ENCODE data around the gene CLIP3. TPM values are rescaled to one million over a fixed set of nuclear protein-coding genes. Genes with fewer than 3 reads are reported as not detected.

The CLIP3 gene
- total and polyA plus RNA-seq, 9 of the 15 experiments (the other 6 are each of a cell fraction or from before 2014, with no cell fraction given): 0.01 to 0.50 (median 0.15) TPM; not detected in 1

- in situ Hi-C loops (cut with MboI) (no loop called here), intact Hi-C loops (cut with micrococcal nuclease) (no loop called here)
- no peak for TF ChIP-seq RBM39 (optimal IDR thresholded peaks at IDR 0.05; ENCODE audit: low read depth, low read length)
- TF ChIP-seq NR2C2 (CRISPR knock-in tag; IDR thresholded peaks at IDR 0.05): no peak
- TF ChIP-seq NR2C2 (tag; IDR thresholded peaks at IDR 0.05): peak; percentile 46
- peak; percentile 87 for TF ChIP-seq NR2C1 (IDR thresholded peaks at IDR 0.05)
- TF ChIP-seq NR2C1 (tag; IDR thresholded peaks at IDR 0.05): peak; percentile 85
- peaks cover 52% of the 10 kb centered on the region; the same call in 2 of the 3 replicates for H3K36me3 ChIP-seq (ENCODE audit: control insufficient read depth, insufficient read depth, low read length)
- DNase-seq (ENCODE audit: extremely low read depth in 1 of 4, low spot score in 3 of 4): peak in 2 of 4 experiments; percentile 16 to 31
- H3K4me2 ChIP-seq (ENCODE audit: insufficient read depth, low read length): no peak overlapping the region
- no peaks in the 10 kb centered on the region for H4K20me1 ChIP-seq (replicated peaks; ENCODE audit: control insufficient read depth, insufficient read depth, low read length)
- no peak overlapping the region for H3K4me3 ChIP-seq
- no peak overlapping the region for H2AFZ ChIP-seq (ENCODE audit: low read depth, low read length)
- no peaks in the 10 kb centered on the region for H3K9me3 ChIP-seq (replicated peaks; ENCODE audit: control insufficient read depth, insufficient read depth, low read depth, low read length)
- H3K4me1 ChIP-seq (replicated peaks in 1 of 2; ENCODE audit: control insufficient read depth in 2 of 2, insufficient read depth in 2 of 2, low read length in 2 of 2): peaks cover 0 to 7% of the 10 kb centered on the region in 2 experiments; a peak in 1 of 5 replicates
- no TSS peak for BruUV-seq (replicated peaks)
- 10% methylated on average over 1 of the region's 1 CpG for WGBS (ENCODE audit: insufficient coverage, low coverage, missing lambda C conversion rate)
- H3K79me2 ChIP-seq (ENCODE audit: control insufficient read depth, insufficient read depth, low read length): no peaks in the 10 kb centered on the region
- H3K27ac ChIP-seq (ENCODE audit: extremely low read depth, low read depth, low read length): no peak overlapping the region
- ChIA-PET POLR2A (no interaction called here), CTCF (ENCODE audit: low intra/inter-chr PET ratio) (no interaction called here)
- ATAC-seq: peak; percentile 64
- no peaks in the 10 kb centered on the region for H3K27me3 ChIP-seq (ENCODE audit: control insufficient read depth in 2 of 2, insufficient read depth in 2 of 2, low read length in 2 of 2)
- H3K9me1 ChIP-seq (ENCODE audit: control insufficient read depth, insufficient read depth, low read length): no peaks in the 10 kb centered on the region
- peak; percentile 56 for FAIRE-seq
- H3K9ac ChIP-seq (ENCODE audit: insufficient read depth in 1 of 2, low read depth in 2 of 2, low read length in 2 of 2): no peak overlapping the region
These were observed 7.1 kb downstream of the CLIP3 start for GRCh38 chr19:36025541-36025940.

- Histone ChIP-seq H3K79me2 (ENCODE audit: control insufficient read depth, insufficient read depth, low read length) (no peaks in the 10 kb centered on the region), H2AFZ (ENCODE audit: low read depth, low read length) (no peak overlapping the region), H3K36me3 (ENCODE audit: control insufficient read depth, insufficient read depth, low read length) (peaks cover 56% of the 10 kb centered on the region; the same call in 2 of the 3 replicates), H3K4me3 (no peak overlapping the region), H3K27me3 (ENCODE audit: control insufficient read depth in 2 of 2, insufficient read depth in 2 of 2, low read length in 2 of 2) (no peaks in the 10 kb centered on the region), H4K20me1 (replicated peaks; ENCODE audit: control insufficient read depth, insufficient read depth, low read length) (no peaks in the 10 kb centered on the region), H3K4me1 (replicated peaks in 1 of 2; ENCODE audit: control insufficient read depth in 2 of 2, insufficient read depth in 2 of 2, low read length in 2 of 2) (peaks cover 0 to 10% of the 10 kb centered on the region in 2 experiments; a peak in 1 of 5 replicates), H3K9me3 (replicated peaks; ENCODE audit: control insufficient read depth, insufficient read depth, low read depth, low read length) (no peaks in the 10 kb centered on the region), H3K4me2 (ENCODE audit: insufficient read depth, low read length) (no peak overlapping the region), H3K9ac (ENCODE audit: insufficient read depth in 1 of 2, low read depth in 2 of 2, low read length in 2 of 2) (no peak overlapping the region), H3K27ac (ENCODE audit: extremely low read depth, low read depth, low read length) (no peak overlapping the region), H3K9me1 (ENCODE audit: control insufficient read depth, insufficient read depth, low read length) (no peaks in the 10 kb centered on the region)
- DNase-seq (ENCODE audit: extremely low read depth in 1 of 4, low spot score in 3 of 4) (no peak), FAIRE-seq (no peak), ATAC-seq (no peak)
- in situ Hi-C loops (cut with MboI): no loop called here
- BruUV-seq (replicated peaks): no TSS peak
- intact Hi-C loops (cut with micrococcal nuclease): no loop called here
- WGBS (ENCODE audit: insufficient coverage, low coverage, missing lambda C conversion rate): 89% methylated on average over 5 of the region's 5 CpGs
- ChIA-PET CTCF (ENCODE audit: low intra/inter-chr PET ratio) (interaction anchor here (0.6 kb wide), 1 partner anchor 12 kb away, joined by 4 read pairs; no protein-coding TSS in a partner anchor), POLR2A (interaction anchor here (1.1 kb wide), 1 partner anchor 20 kb away, joined by 4 read pairs; no protein-coding TSS in a partner anchor)
- peak; percentile 69 for TF ChIP-seq ZNF121 (CRISPR knock-in tag; conservative IDR thresholded peaks at IDR 0.05)
- TF ChIP-seq DACH1 (IDR thresholded peaks at IDR 0.05; ENCODE audit: partially characterized antibody): no peak
- TF ChIP-seq NFE2 (IDR thresholded peaks at IDR 0.05; ENCODE audit: low read depth): no peak
- no peak for TF ChIP-seq RBM22 (IDR thresholded peaks at IDR 0.05; ENCODE audit: low read depth, low read length, poor library complexity, severe bottlenecking)
These were observed 9.2 kb downstream of the CLIP3 start for GRCh38 chr19:36023432-36023831.

All from K562 (cell line).